Mammary epithelial cell (primary cell): ENCODE measurements around the gene TUBA3D.

ENCODE experiments used
- CTCF ChIP-seq, 2 donors: IDR thresholded peaks in 1 of 2; conservative IDR thresholded peaks in 1 of 2; 2 replicates each; pipeline ENCODE4 v1.5.1; 2011 to 2012; ENCODE audit warnings: inconsistent platforms in 2 of 2, low read length in 2 of 2, mild to moderate bottlenecking in 2 of 2, control low read depth in 1 of 2, low read depth in 1 of 2; ENCODE audit not compliant: insufficient read depth in 1 of 2; ENCODE audit errors: extremely low read depth in 1 of 2
- EZH2 ChIP-seq: IDR thresholded peaks from 2 replicates; pipeline ENCODE4 v1.6.1; 2012; ENCODE audit warnings: low read length, inconsistent platforms, borderline replicate concordance

- no peak for TF ChIP-seq CTCF (conservative IDR thresholded peaks at IDR 0.05 in 1 of 2, IDR thresholded peaks at IDR 0.05 in 1 of 2; ENCODE audit: extremely low read depth in 1 of 2, insufficient read depth in 1 of 2, low read depth in 1 of 2, low read length in 2 of 2)
- no peak for TF ChIP-seq EZH2
Measured at GRCh38 chr2:131431336-131431735, 44.6 kb upstream of the TUBA3D start.
